Endothelial cell (in vitro differentiated cells): ENCODE results near the gene RNPS1. TPM values are rescaled to one million over a fixed set of nuclear protein-coding genes. Genes with fewer than 3 reads are reported as not detected.

Experiments used
- DNase-seq: peaks from one replicate; pipeline ENCODE4 v3.0.0; 2021; ENCODE audit warnings: low spot score
- H3K27ac Mint-ChIP-seq: one replicate; pipeline ENCODE4 v1.8.0; 2021; ENCODE audit warnings: mixed read lengths, inconsistent platforms; ENCODE audit not compliant: unreplicated experiment
- H3K27me3 Mint-ChIP-seq: one replicate; pipeline ENCODE4 v1.8.0; 2021; ENCODE audit warnings: mild to moderate bottlenecking, moderate library complexity, mixed read lengths, inconsistent platforms; ENCODE audit not compliant: unreplicated experiment
- H3K36me3 Mint-ChIP-seq: one replicate; pipeline ENCODE4 v1.8.0; 2021; ENCODE audit warnings: mild to moderate bottlenecking, low read depth, mixed read lengths, inconsistent platforms; ENCODE audit not compliant: unreplicated experiment
- H3K4me1 Mint-ChIP-seq: one replicate; pipeline ENCODE4 v1.8.0; 2021; ENCODE audit warnings: mild to moderate bottlenecking, mixed read lengths, inconsistent platforms; ENCODE audit not compliant: unreplicated experiment
- H3K4me3 Mint-ChIP-seq: one replicate; pipeline ENCODE4 v1.8.0; 2021; ENCODE audit warnings: mild to moderate bottlenecking, mixed read lengths, inconsistent platforms; ENCODE audit not compliant: unreplicated experiment
- H3K9me3 Mint-ChIP-seq: one replicate; pipeline ENCODE4 v1.8.0; 2021; ENCODE audit warnings: mixed read lengths, inconsistent platforms; ENCODE audit not compliant: unreplicated experiment
- total RNA-seq: library from RNA; stranded (reverse); fragmentation: NEBNext Ultra II Directional; extraction: Animal tissue kit (Norgen Biotek cat#: 25700); gene quantifications from one replicate; pipeline ENCODE4 v1.2.1, GENCODE V29; 2021; ENCODE audit not compliant: unreplicated experiment
- TF ChIP-seq, protein P1 (sequence below): fragments of 200-600 bp; sonication (generic); IDR thresholded peaks from one replicate; pipeline ENCODE4 v1.5.0; 2021; ENCODE audit warnings: antibody characterized with exemption; ENCODE audit not compliant: unreplicated experiment

Gene RNPS1
- total RNA-seq, 1 donor from 2014 or later, result 203 TPM

GRCh38 chr16:2223942-2224486 is 43.9 kb downstream of the RNPS1 start:
- peak overlapping the region; percentile 88 for H3K4me3 Mint-ChIP-seq
- no peak overlapping the region for H3K27ac Mint-ChIP-seq
- peak; percentile 35 for DNase-seq

GRCh38 chr16:2223221-2223941 is 44.5 kb downstream of the RNPS1 start, which contains the start of gene E4F1:
E4F1 (plus strand) TSS chr16:2223591; CDS start chr16:2223614, 23 bp downstream.
- Mint-ChIP-seq H3K4me3 (peak within 1 kb of the TSS; percentile 88), H3K4me1 (no peaks in the 10 kb centered on the region), H3K27me3 (peaks cover 6% of the 10 kb centered on the region), H3K36me3 (no peaks in the 10 kb centered on the region), H3K27ac (no peak within 1 kb of the TSS), H3K9me3 (no peaks in the 10 kb centered on the region)
- DNase-seq, result peak; percentile 99
- TF ChIP-seq, protein P1, sequence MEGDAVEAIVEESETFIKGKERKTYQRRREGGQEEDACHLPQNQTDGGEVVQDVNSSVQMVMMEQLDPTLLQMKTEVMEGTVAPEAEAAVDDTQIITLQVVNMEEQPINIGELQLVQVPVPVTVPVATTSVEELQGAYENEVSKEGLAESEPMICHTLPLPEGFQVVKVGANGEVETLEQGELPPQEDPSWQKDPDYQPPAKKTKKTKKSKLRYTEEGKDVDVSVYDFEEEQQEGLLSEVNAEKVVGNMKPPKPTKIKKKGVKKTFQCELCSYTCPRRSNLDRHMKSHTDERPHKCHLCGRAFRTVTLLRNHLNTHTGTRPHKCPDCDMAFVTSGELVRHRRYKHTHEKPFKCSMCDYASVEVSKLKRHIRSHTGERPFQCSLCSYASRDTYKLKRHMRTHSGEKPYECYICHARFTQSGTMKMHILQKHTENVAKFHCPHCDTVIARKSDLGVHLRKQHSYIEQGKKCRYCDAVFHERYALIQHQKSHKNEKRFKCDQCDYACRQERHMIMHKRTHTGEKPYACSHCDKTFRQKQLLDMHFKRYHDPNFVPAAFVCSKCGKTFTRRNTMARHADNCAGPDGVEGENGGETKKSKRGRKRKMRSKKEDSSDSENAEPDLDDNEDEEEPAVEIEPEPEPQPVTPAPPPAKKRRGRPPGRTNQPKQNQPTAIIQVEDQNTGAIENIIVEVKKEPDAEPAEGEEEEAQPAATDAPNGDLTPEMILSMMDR, result no peak

More at GRCh38 chr16:2223942-2224486, 43.9 kb downstream of the RNPS1 start:
- no peaks in the 10 kb centered on the region for H3K36me3 Mint-ChIP-seq
- TF ChIP-seq, protein P1, result no peak
- H3K4me1 Mint-ChIP-seq, result no peaks in the 10 kb centered on the region
- H3K9me3 Mint-ChIP-seq, result no peaks in the 10 kb centered on the region
- H3K27me3 Mint-ChIP-seq, result peaks cover 6% of the 10 kb centered on the region

GRCh38 chr16:2216330-2216729 is 51.6 kb downstream of the RNPS1 start:
- peak overlapping the region; percentile 36 for H3K27ac Mint-ChIP-seq
- peaks cover 25% of the 10 kb centered on the region for H3K4me1 Mint-ChIP-seq
- H3K9me3 Mint-ChIP-seq, result no peaks in the 10 kb centered on the region
- H3K27me3 Mint-ChIP-seq, result peaks cover 10% of the 10 kb centered on the region
- H3K36me3 Mint-ChIP-seq, result no peaks in the 10 kb centered on the region
- no peak for DNase-seq
- TF ChIP-seq, protein P1, result no peak
- peak overlapping the region; percentile 42 for H3K4me3 Mint-ChIP-seq

DNA sequence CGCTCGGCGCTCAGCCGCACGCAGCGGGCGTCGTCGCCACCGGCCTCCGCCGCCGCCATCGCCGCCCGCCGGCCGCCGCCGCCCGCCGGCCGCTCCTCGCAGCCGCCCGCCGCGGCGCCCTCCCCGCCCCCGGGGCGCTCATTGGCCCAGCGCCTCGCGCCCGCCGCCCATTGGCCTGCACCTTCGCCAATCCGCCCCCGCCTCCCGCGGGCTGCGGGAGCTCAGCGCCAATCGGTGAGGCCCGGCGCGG is 53.3 kb downstream of the RNPS1 start, which contains the start of gene PGP:
Gene PGP (minus strand): TSS at position 122 of the 250 bp plus-strand sequence. CDS start 63 bp downstream, at position 59.
- TF ChIP-seq, protein P1, result no peak
- Mint-ChIP-seq H3K27me3 (peaks cover 10% of the 10 kb centered on the region), H3K4me1 (peaks cover 25% of the 10 kb centered on the region), H3K9me3 (no peaks in the 10 kb centered on the region), H3K4me3 (peak within 1 kb of the TSS; percentile 93), H3K36me3 (no peaks in the 10 kb centered on the region), H3K27ac (peak within 1 kb of the TSS; percentile 91)
- no peak for DNase-seq
